Fibroblast of lung (primary cell): Measurements from ENCODE around the gene SPINK4. TPM values are rescaled to one million over a fixed set of nuclear protein-coding genes. Genes with fewer than 3 reads are reported as not detected.

Source experiments
- DNase-seq, 2 donors: peaks; one replicate each; pipeline versions ENCODE4 v3.0.0 to v3.0.0-alpha.2; 2010; ENCODE audit warnings: low read depth in 2 of 2
- H2AFZ ChIP-seq: 2 replicates; pipeline ENCODE4 v1.5.1; 2012; ENCODE audit warnings: low read length, control low read depth, inconsistent platforms
- H3K27ac ChIP-seq: 2 replicates; pipeline ENCODE4 v1.5.1; 2011; ENCODE audit warnings: low read length, control low read depth; ENCODE audit not compliant: insufficient read depth
- H3K27me3 ChIP-seq: 2 replicates; pipeline ENCODE4 v1.5.1; 2011; ENCODE audit warnings: mild to moderate bottlenecking, low read length; ENCODE audit not compliant: control insufficient read depth, insufficient read depth
- H3K36me3 ChIP-seq: 2 replicates; pipeline ENCODE4 v1.5.1; 2011; ENCODE audit warnings: low read length; ENCODE audit not compliant: control insufficient read depth, insufficient read depth
- H3K4me1 ChIP-seq: 2 replicates; pipeline ENCODE4 v1.5.1; 2011; ENCODE audit warnings: low read length; ENCODE audit not compliant: control insufficient read depth, insufficient read depth; ENCODE audit errors: extremely low read depth
- H3K4me2 ChIP-seq: 2 replicates; pipeline ENCODE4 v1.5.1; 2011; ENCODE audit warnings: low read length, control low read depth; ENCODE audit not compliant: insufficient read depth; ENCODE audit errors: extremely low read depth
- H3K4me3 ChIP-seq, 4 experiments: fragments of 200-600 bp in 1 of 4; sonication (generic) in 1 of 4; replicated peaks in 1 of 4; 2 replicates each; pipeline ENCODE4 v1.5.1; 2011 to 2016; ENCODE audit warnings: low read length in 4 of 4, low read depth in 3 of 4, mild to moderate bottlenecking in 3 of 4, control low read depth in 2 of 4, inconsistent platforms in 1 of 4, mixed read lengths in 1 of 4; ENCODE audit not compliant: insufficient read depth in 1 of 4; ENCODE audit errors: control extremely low read depth in 1 of 4
- H3K79me2 ChIP-seq: 2 replicates; pipeline ENCODE4 v1.5.1; 2012; ENCODE audit warnings: mild to moderate bottlenecking, low read length, inconsistent platforms; ENCODE audit not compliant: control insufficient read depth, insufficient read depth
- H3K9ac ChIP-seq: 2 replicates; pipeline ENCODE4 v1.5.1; 2011; ENCODE audit warnings: mild to moderate bottlenecking, low read length, control low read depth; ENCODE audit not compliant: insufficient read depth
- H3K9me3 ChIP-seq: 2 replicates; pipeline ENCODE4 v1.5.1; 2012; ENCODE audit warnings: low read depth, low read length; ENCODE audit not compliant: control insufficient read depth, insufficient read depth
- H4K20me1 ChIP-seq: 2 replicates; pipeline ENCODE4 v1.5.1; 2011; ENCODE audit warnings: low read length; ENCODE audit not compliant: control insufficient read depth, insufficient read depth; ENCODE audit errors: extremely low read depth
- EZH2 ChIP-seq: IDR thresholded peaks from 2 replicates; pipeline ENCODE4 v1.5.1; 2012; ENCODE audit warnings: low read length, control low read depth, mild to moderate bottlenecking; ENCODE audit errors: missing control alignments
- polyA plus RNA-seq, 2 donors: library from polyadenylated mRNA; depleted of rRNA in 1 of 2; stranded (reverse) in 1 of 2; unstranded in 1 of 2; fragments of >200 nt; gene quantifications; 2 replicates each; pipeline ENCODE4 v1.2.1, GENCODE V29; 2011 to 2012; ENCODE audit warnings: missing spikeins in 1 of 2
- total RNA-seq: library from RNA; depleted of rRNA; stranded (reverse); fragments of >200 nt; gene quantifications from 2 replicates; pipeline ENCODE4 v1.2.1, GENCODE V29; 2014
- TF ChIP-seq, protein P1 (sequence below), 2 donors: IDR thresholded peaks in 1 of 2; conservative IDR thresholded peaks in 1 of 2; 1 replicate in 1 of 2; 2 replicates in 1 of 2; pipeline ENCODE4 v1.5.1; 2011 to 2012; ENCODE audit warnings: low read length in 2 of 2, control low read depth in 1 of 2, inconsistent platforms in 1 of 2, low read depth in 1 of 2, mild to moderate bottlenecking in 1 of 2

The SPINK4 gene
- total and polyA plus RNA-seq, 2 donors (not counting 1 experiment from before 2014, with no cell fraction given), result not detected

DNA sequence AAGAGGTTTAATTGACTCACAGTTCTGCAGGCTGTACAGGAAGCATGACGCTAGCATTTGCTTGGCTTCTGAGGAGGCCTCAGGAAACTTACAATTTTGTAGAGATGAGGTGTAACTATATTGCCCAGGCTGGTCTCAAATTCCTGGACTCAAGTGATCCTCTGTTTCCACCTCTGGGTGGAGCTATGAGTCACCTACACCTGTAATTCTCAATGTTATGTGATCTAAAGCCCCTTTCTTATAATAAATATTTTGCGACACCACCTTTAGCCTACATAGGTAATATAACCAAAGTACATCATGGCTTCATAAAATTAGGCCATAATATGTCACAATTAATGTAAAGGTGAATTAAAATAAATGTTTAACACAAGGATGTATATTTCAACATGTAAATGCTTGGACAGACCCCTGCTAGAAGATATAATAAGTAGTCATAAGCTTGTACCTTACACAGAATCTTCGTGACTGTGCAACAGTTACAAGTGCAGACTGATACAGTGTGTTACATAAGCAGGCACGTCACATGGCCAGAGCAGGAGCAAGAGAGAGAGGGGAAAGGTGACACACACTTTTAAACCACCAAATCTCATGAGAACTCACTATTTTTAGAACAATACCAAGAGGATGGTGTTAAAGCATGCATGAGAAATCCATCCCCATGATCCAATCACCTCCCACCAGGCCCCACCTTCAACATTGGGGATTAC is 29.8 kb upstream of the SPINK4 start:
- H3K4me3 ChIP-seq, result no peak overlapping the region
- no peak overlapping the region for H3K27ac ChIP-seq
- no peak overlapping the region for H2AFZ ChIP-seq
- no peak overlapping the region for H3K9ac ChIP-seq
- no peak for DNase-seq
- no peaks in the 10 kb centered on the region for H3K4me1 ChIP-seq
- H3K9me3 ChIP-seq, result no peaks in the 10 kb centered on the region
- no peaks in the 10 kb centered on the region for H3K79me2 ChIP-seq
- H3K4me2 ChIP-seq, result no peak overlapping the region
- H3K27me3 ChIP-seq, result peaks cover 10% of the 10 kb centered on the region
- no peaks in the 10 kb centered on the region for H4K20me1 ChIP-seq
- TF ChIP-seq EZH2, result no peak
- TF ChIP-seq, protein P1, sequence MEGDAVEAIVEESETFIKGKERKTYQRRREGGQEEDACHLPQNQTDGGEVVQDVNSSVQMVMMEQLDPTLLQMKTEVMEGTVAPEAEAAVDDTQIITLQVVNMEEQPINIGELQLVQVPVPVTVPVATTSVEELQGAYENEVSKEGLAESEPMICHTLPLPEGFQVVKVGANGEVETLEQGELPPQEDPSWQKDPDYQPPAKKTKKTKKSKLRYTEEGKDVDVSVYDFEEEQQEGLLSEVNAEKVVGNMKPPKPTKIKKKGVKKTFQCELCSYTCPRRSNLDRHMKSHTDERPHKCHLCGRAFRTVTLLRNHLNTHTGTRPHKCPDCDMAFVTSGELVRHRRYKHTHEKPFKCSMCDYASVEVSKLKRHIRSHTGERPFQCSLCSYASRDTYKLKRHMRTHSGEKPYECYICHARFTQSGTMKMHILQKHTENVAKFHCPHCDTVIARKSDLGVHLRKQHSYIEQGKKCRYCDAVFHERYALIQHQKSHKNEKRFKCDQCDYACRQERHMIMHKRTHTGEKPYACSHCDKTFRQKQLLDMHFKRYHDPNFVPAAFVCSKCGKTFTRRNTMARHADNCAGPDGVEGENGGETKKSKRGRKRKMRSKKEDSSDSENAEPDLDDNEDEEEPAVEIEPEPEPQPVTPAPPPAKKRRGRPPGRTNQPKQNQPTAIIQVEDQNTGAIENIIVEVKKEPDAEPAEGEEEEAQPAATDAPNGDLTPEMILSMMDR (conservative IDR thresholded peaks at IDR 0.05 in 1 of 2, IDR thresholded peaks at IDR 0.05 in 1 of 2; ENCODE audit: low read depth in 1 of 2, low read length in 2 of 2), result no peak
- H3K36me3 ChIP-seq, result no peaks in the 10 kb centered on the region

DNA sequence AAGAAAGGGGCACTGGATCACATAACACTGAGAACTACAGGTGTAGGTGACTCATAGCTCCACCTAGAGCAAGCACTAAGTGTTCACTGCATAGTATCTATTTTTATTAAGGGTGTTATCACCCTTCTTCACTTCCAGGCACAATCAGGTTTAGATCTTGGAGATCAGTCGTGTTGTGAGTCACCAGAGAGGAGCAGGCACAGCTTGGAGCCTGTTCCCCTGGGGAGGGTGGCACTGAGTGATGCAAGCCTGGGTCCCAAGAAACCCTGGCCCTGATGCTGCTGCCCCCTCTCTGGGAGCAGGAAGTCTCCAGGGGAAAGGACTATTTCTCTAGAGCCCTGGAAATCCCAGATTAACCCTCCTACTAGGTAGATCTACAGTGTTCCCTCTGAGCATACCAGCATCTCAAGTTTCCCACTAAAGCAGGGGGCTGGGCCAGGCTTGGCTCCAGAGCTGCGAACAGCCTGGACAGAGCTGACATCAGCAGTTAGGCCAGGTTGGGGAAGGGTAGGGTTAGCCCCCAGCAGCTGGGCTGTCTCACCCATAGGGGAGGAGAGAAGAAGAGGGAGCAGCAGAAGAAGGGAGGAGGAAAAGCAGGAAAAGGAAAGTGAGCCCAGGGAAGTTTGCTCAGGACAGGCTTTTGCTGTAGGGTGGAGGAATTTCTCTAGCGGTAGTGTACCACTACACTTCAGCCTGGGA is 28.1 kb upstream of the SPINK4 start:
- Histone ChIP-seq H3K36me3 (no peaks in the 10 kb centered on the region), H3K9me3 (no peaks in the 10 kb centered on the region), H3K27ac (no peak overlapping the region), H3K79me2 (no peaks in the 10 kb centered on the region), H2AFZ (no peak overlapping the region), H3K4me1 (no peaks in the 10 kb centered on the region), H3K9ac (no peak overlapping the region), H3K4me3 (no peak overlapping the region), H3K4me2 (no peak overlapping the region), H3K27me3 (peaks cover 17% of the 10 kb centered on the region), H4K20me1 (no peaks in the 10 kb centered on the region)
- DNase-seq, result peak; percentile 19 to 58
- TF ChIP-seq, protein P1 (conservative IDR thresholded peaks at IDR 0.05 in 1 of 2, IDR thresholded peaks at IDR 0.05 in 1 of 2; ENCODE audit: low read depth in 1 of 2, low read length in 2 of 2), result no peak

DNA sequence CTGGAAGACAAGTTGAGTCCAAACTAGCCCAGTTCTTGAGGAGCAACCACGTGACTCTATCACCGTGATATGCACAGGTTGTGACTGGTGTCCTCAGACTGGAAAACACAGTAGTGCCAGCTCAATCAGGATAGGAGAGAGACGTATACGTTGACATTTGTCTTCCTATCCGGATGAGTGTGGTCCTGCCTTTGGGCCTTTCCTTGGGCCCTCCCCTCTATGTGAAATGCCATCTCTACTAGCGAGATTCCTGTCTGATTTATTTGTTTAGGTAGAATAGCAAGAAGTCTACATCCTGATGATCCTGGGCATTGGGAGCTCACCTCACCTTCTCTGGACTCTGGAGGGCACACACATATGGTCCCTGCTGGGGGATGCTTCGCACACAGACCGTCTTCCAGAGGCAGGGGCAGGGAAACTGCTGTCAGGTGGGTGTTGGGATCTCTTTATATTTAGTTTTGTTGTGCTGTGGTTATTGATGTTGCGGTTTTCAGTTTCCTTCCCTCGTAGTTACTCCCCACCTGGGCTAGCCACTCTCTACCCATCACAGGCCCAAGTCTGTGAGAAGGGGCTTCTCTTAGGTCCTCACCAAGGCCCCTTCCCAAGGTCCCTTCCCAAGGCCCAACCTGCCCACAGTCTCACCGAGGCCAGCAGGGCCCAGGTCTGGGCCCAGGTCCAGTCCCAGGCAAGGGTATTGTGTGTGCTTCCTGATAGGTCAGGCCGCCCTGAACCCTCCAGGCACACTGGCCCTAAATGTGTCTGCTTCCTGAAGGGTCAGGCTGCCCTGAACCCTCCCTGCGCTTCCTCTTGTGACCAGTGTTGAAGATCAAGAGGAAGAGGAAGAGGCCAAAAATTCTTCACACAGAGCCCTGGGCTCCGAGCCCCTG is 19.0 kb upstream of the SPINK4 start:
- Histone ChIP-seq H2AFZ (no peak overlapping the region), H3K79me2 (no peaks in the 10 kb centered on the region), H3K36me3 (no peaks in the 10 kb centered on the region), H3K9ac (no peak overlapping the region), H3K4me2 (no peak overlapping the region), H3K27ac (no peak overlapping the region), H3K27me3 (peaks cover 11% of the 10 kb centered on the region), H3K9me3 (no peaks in the 10 kb centered on the region), H3K4me3 (no peak overlapping the region), H4K20me1 (no peaks in the 10 kb centered on the region), H3K4me1 (no peaks in the 10 kb centered on the region)
- no peak for DNase-seq
- no peak for TF ChIP-seq EZH2
- TF ChIP-seq, protein P1 (conservative IDR thresholded peaks at IDR 0.05 in 1 of 2, IDR thresholded peaks at IDR 0.05 in 1 of 2; ENCODE audit: low read depth in 1 of 2, low read length in 2 of 2), result no peak
